GM12878 (cell line): ENCODE measurements around the gene ADAMTSL3. TPM values are rescaled to one million over a fixed set of nuclear protein-coding genes. Genes with fewer than 3 reads are reported as not detected.

Source experiments
- ATAC-seq: fragments of 200-7000 bp; cut with Tn5 transposase; 3 replicates; pipeline ENCODE4 v1.9.1; 2020; ENCODE audit warnings: mild to moderate bottlenecking, moderate library complexity
- BruUV-seq: library from RNA; stranded (reverse); fragments of 400-500 nt; replicated peaks from 2 replicates; lab custom pipeline; 2021; lab: Mats Ljungman, UMichigan
- CTCF ChIA-PET: fragments of 300-600 bp; sonication (Branson Sonifier 250); formaldehyde crosslinking; extraction: SDS; loops from one replicate; lab custom pipeline; 2021; ENCODE audit warnings: inconsistent platforms; lab: Yijun Ruan, JAX
- POLR2A ChIA-PET: fragments of 350-600 bp; formaldehyde crosslinking; extraction: SDS; loops from one replicate; lab custom pipeline; 2021; ENCODE audit warnings: inconsistent platforms; lab: Charles Lee
- RAD21 ChIA-PET: fragments of 300-600 bp; sonication (Branson Sonifier 250); formaldehyde crosslinking; loops from one replicate; lab custom pipeline; 2023; ENCODE audit warnings: antibody characterized with exemption; ENCODE audit not compliant: unreplicated experiment; lab: Charles Lee
- SMC1A ChIA-PET: fragments of 300-600 bp; sonication (Branson Sonifier 250); formaldehyde crosslinking; loops from one replicate; lab custom pipeline; 2023; ENCODE audit not compliant: unreplicated experiment, uncharacterized antibody; lab: Charles Lee
- DNase-seq: peaks from one replicate; pipeline ENCODE4 v3.0.0-alpha.2; 2011; ENCODE audit warnings: low read depth, low spot score
- FAIRE-seq: peaks from 3 replicates; lab custom pipeline; 2011; peaks lifted over from hg19 to GRCh38; lab: Jason Lieb, UNC
- H2AFZ ChIP-seq: 2 replicates; pipeline ENCODE4 v1.6.0; 2011; ENCODE audit warnings: low read depth, low read length, control low read depth; ENCODE audit not compliant: control insufficient read depth
- H3K27ac ChIP-seq: 2 replicates; pipeline ENCODE4 v1.5.1; 2011; ENCODE audit warnings: control low read depth; ENCODE audit not compliant: control insufficient read depth, insufficient read depth
- H3K27me3 ChIP-seq, 2 experiments: replicated peaks in 1 of 2; 2 replicates each; pipeline versions ENCODE4 v1.6.0 to v1.6.1; 2011; ENCODE audit warnings: low read length in 1 of 2; ENCODE audit not compliant: control insufficient read depth in 2 of 2, insufficient read depth in 2 of 2
- H3K36me3 ChIP-seq, 2 experiments: 2 replicates each; pipeline ENCODE4 v1.5.1; 2011; ENCODE audit warnings: low read length in 1 of 2; ENCODE audit not compliant: control insufficient read depth in 2 of 2, insufficient read depth in 2 of 2
- H3K4me1 ChIP-seq: 2 replicates; pipeline ENCODE4 v1.6.1; 2011; ENCODE audit warnings: mild to moderate bottlenecking, low read length, moderate library complexity, mixed read lengths; ENCODE audit not compliant: control insufficient read depth, insufficient read depth
- H3K4me2 ChIP-seq: 2 replicates; pipeline ENCODE4 v1.6.0; 2011; ENCODE audit warnings: control low read depth; ENCODE audit not compliant: control insufficient read depth, insufficient read depth
- H3K4me3 ChIP-seq: fragments of 200-600 bp; sonication (generic); 2 replicates; pipeline ENCODE4 v1.5.1; 2016
- H3K79me2 ChIP-seq: 2 replicates; pipeline ENCODE4 v1.6.0; 2011; ENCODE audit warnings: low read length; ENCODE audit not compliant: control insufficient read depth, insufficient read depth
- H3K9ac ChIP-seq: 2 replicates; pipeline ENCODE4 v1.8.0; 2011; ENCODE audit warnings: low read length, control low read depth, mixed read lengths; ENCODE audit not compliant: control insufficient read depth, insufficient read depth
- H3K9me3 ChIP-seq: replicated peaks from 3 replicates; pipeline ENCODE4 v1.5.1; 2011; ENCODE audit warnings: mild to moderate bottlenecking, low read length; ENCODE audit not compliant: control insufficient read depth, insufficient read depth
- H4K20me1 ChIP-seq: 2 replicates; pipeline ENCODE4 v1.6.0; 2011; ENCODE audit not compliant: control insufficient read depth, insufficient read depth
- IKZF1 ChIP-seq: fragments of 450-650 bp; conservative IDR thresholded peaks from 2 replicates; pipeline ENCODE4 v1.6.1; 2017; ENCODE audit warnings: antibody characterized with exemption, mild to moderate bottlenecking
- JUNB ChIP-seq: IDR thresholded peaks from 2 replicates; pipeline ENCODE4 v1.6.1; 2016; ENCODE audit warnings: antibody characterized with exemption, mild to moderate bottlenecking
- RB1 ChIP-seq: fragments of 450-650 bp; formaldehyde crosslinking; IDR thresholded peaks from 2 replicates; pipeline ENCODE4 v1.6.1; 2017; ENCODE audit warnings: mild to moderate bottlenecking, borderline replicate concordance
- TARDBP ChIP-seq: IDR thresholded peaks from 2 replicates; pipeline ENCODE4 v1.6.1; 2016; ENCODE audit warnings: borderline replicate concordance
- WRNIP1 ChIP-seq: IDR thresholded peaks from 2 replicates; pipeline ENCODE4 v1.6.1; 2011; ENCODE audit warnings: low read depth, low read length, improper control_type of control experiment, borderline replicate concordance
- ZNF207 ChIP-seq: fragments of 450-650 bp; IDR thresholded peaks from 2 replicates; pipeline ENCODE4 v1.6.1; 2014; ENCODE audit warnings: antibody characterized with exemption, mild to moderate bottlenecking, borderline replicate concordance
- ZNF24 ChIP-seq: fragments of 450-650 bp; IDR thresholded peaks from 2 replicates; pipeline ENCODE4 v1.6.1; 2017; ENCODE audit warnings: antibody characterized with exemption, mild to moderate bottlenecking
- ZNF384 ChIP-seq: IDR thresholded peaks from 2 replicates; pipeline ENCODE4 v1.6.1; 2012; ENCODE audit warnings: low read depth, mild to moderate bottlenecking, low read length, improper control_type of control experiment, borderline replicate concordance
- whole genome bisulfite sequencing: methylation state at CpG from one replicate; pipeline ENCODE4 v1.1.6; 2016; ENCODE audit warnings: low lambda C conversion rate; ENCODE audit not compliant: insufficient replicate concordance, insufficient coverage; ENCODE audit errors: missing lambda C conversion rate; 5-methylcytosine and 5-hydroxymethylcytosine counted together
- in situ Hi-C: fragments of 300-500 bp; cut with MboI; formaldehyde crosslinking; loops from 9 replicates; pipeline ENCODE4 v1.14.3; 2018; ENCODE audit warnings: mixed read lengths
- intact Hi-C: fragments of 100-400 bp; cut with micrococcal nuclease; formaldehyde crosslinking; loops from one replicate; pipeline ENCODE4 v1.14.2; 2022; ENCODE audit not compliant: unreplicated experiment
- polyA plus RNA-seq, 11 experiments: library from polyadenylated mRNA; depleted of rRNA in 4 of 11; unstranded in 6 of 11; stranded (reverse) in 5 of 11; fragments of >200 nt; fragmentation: Nextera tagmentation in 4 of 11; fragmentation: Illumina TruSeq in 1 of 11; extraction: Ambion mirVana in 4 of 11; extraction: Trizol in 1 of 11; gene quantifications; 1 replicate in 1 of 11; 2 replicates in 10 of 11; pipeline versions ENCODE4 v1.2.1 to v1.2.3, GENCODE V29; 2011 to 2016; ENCODE audit warnings: inconsistent platforms in 2 of 11, missing spikeins in 2 of 11, low read depth in 1 of 11
- total RNA-seq, 4 experiments: library from RNA; depleted of rRNA in 3 of 4; stranded (reverse); fragments of >200 nt in 3 of 4; fragmentation: Illumina TruSeq in 1 of 4; extraction: Trizol in 1 of 4; gene quantifications; 2 replicates each; pipeline versions ENCODE4 v1.2.1 to v1.2.3, GENCODE V29; 2013 to 2021
- TF ChIP-seq, protein P1 (sequence below): fragments of 450-650 bp; IDR thresholded peaks from 2 replicates; pipeline ENCODE4 v1.6.1; 2017; ENCODE audit warnings: mild to moderate bottlenecking, moderate library complexity
- TF ChIP-seq, protein P2 (sequence below): fragments of 450-650 bp; formaldehyde crosslinking; IDR thresholded peaks from 2 replicates; pipeline ENCODE4 v1.4.0; 2022; ENCODE audit warnings: mild to moderate bottlenecking, moderate library complexity
- TF ChIP-seq, protein P3 (sequence below): IDR thresholded peaks from 2 replicates; pipeline ENCODE4 v1.6.1; 2011; ENCODE audit warnings: low read depth, mild to moderate bottlenecking, low read length, moderate library complexity, borderline replicate concordance; ENCODE audit errors: extremely low read depth
- TF ChIP-seq, protein P4 (sequence below): IDR thresholded peaks from 2 replicates; pipeline ENCODE4 v1.6.1; 2012; ENCODE audit warnings: low read depth, low read length, improper control_type of control experiment
- TF ChIP-seq, protein P5 (sequence below): IDR thresholded peaks from 2 replicates; pipeline ENCODE4 v1.6.1; 2012; ENCODE audit warnings: low read depth, low read length, improper control_type of control experiment

Gene ADAMTSL3
- total and polyA plus RNA-seq, 10 of the 15 experiments (the other 5 are each of a cell fraction or from before 2014, with no cell fraction given), result 0.01 to 0.28 (median 0.13) TPM

DNA sequence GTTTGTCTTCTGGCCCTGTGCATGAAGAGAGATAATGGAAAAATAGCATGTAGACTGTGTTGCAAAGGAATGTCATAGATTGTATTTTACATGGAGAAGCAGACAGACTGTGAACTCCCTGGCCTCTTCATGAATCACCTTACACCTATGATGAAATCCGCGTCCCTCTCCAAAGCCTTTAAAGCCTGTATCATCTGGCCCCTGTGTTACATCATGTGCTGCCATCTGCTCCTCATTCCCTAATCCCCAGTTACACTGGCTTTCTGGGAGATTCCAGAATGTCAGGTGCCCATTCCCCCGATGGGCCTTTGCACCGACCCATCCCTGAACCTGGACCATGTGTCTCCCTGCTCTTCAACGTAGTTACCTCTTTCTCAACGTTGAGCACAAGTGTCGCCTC, 190.8 kb downstream of the ADAMTSL3 start (continued):
- TF ChIP-seq, protein P1, sequence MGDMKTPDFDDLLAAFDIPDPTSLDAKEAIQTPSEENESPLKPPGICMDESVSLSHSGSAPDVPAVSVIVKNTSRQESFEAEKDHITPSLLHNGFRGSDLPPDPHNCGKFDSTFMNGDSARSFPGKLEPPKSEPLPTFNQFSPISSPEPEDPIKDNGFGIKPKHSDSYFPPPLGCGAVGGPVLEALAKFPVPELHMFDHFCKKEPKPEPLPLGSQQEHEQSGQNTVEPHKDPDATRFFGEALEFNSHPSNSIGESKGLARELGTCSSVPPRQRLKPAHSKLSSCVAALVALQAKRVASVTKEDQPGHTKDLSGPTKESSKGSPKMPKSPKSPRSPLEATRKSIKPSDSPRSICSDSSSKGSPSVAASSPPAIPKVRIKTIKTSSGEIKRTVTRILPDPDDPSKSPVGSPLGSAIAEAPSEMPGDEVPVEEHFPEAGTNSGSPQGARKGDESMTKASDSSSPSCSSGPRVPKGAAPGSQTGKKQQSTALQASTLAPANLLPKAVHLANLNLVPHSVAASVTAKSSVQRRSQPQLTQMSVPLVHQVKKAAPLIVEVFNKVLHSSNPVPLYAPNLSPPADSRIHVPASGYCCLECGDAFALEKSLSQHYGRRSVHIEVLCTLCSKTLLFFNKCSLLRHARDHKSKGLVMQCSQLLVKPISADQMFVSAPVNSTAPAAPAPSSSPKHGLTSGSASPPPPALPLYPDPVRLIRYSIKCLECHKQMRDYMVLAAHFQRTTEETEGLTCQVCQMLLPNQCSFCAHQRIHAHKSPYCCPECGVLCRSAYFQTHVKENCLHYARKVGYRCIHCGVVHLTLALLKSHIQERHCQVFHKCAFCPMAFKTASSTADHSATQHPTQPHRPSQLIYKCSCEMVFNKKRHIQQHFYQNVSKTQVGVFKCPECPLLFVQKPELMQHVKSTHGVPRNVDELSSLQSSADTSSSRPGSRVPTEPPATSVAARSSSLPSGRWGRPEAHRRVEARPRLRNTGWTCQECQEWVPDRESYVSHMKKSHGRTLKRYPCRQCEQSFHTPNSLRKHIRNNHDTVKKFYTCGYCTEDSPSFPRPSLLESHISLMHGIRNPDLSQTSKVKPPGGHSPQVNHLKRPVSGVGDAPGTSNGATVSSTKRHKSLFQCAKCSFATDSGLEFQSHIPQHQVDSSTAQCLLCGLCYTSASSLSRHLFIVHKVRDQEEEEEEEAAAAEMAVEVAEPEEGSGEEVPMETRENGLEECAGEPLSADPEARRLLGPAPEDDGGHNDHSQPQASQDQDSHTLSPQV, result no peak
- no peak for TF ChIP-seq TARDBP
- no peak for TF ChIP-seq ZNF384
- no peak for TF ChIP-seq RB1

DNA sequence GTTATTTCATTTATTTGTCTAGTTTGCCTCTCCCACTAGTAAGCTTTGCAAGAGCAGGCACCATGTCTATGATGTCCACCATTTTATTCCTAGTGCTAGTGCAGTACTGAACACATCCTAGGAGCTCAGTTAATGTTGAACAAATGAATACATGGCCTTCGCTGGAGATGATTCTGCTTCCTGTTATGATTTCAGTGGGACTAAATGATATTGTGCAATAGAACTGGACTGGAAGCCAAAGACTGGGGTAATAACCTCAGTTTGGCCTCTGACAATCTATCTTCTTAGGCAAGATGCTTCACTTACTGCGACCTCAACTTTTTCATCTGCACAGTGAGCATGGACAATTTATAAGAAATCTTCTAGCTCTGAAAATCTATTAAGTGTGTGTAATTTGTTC, 191.3 kb downstream of the ADAMTSL3 start:
- FAIRE-seq (no peak), ATAC-seq (no peak), DNase-seq (no peak)
- no peaks in the 10 kb centered on the region for H3K9me3 ChIP-seq
- ChIA-PET CTCF (no interaction called here), RAD21 (no interaction called here), POLR2A (no interaction called here), SMC1A (interaction anchor here (0.6 kb wide), 1 partner anchor 121 kb away, joined by 3 read pairs; no protein-coding TSS in a partner anchor)
- no peak overlapping the region for H3K4me3 ChIP-seq
- 77% methylated on average over 2 of the region's 2 CpGs for WGBS
- H3K27me3 ChIP-seq, result no peaks in the 10 kb centered on the region
- no TSS peak for BruUV-seq
- no peak overlapping the region for H3K9ac ChIP-seq
- H3K27ac ChIP-seq, result no peak overlapping the region
- TF ChIP-seq ZNF24, result no peak
- TF ChIP-seq WRNIP1, result no peak
- TF ChIP-seq, protein P2, sequence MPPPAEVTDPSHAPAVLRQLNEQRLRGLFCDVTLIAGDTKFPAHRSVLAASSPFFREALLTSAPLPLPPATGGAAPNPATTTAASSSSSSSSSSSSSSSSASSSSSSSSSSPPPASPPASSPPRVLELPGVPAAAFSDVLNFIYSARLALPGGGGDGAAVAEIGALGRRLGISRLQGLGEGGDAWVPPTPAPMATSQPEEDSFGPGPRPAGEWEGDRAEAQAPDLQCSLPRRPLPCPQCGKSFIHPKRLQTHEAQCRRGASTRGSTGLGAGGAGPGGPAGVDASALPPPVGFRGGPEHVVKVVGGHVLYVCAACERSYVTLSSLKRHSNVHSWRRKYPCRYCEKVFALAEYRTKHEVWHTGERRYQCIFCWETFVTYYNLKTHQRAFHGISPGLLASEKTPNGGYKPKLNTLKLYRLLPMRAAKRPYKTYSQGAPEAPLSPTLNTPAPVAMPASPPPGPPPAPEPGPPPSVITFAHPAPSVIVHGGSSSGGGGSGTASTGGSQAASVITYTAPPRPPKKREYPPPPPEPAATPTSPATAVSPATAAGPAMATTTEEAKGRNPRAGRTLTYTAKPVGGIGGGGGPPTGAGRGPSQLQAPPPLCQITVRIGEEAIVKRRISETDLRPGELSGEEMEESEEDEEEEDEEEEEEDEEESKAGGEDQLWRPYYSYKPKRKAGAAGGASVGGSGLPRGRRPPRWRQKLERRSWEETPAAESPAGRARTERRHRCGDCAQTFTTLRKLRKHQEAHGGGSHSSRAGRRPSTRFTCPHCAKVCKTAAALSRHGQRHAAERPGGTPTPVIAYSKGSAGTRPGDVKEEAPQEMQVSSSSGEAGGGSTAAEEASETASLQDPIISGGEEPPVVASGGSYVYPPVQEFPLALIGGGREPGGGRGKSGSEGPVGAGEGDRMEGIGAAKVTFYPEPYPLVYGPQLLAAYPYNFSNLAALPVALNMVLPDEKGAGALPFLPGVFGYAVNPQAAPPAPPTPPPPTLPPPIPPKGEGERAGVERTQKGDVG, result no peak
- TF ChIP-seq ZNF207, result no peak
- TF ChIP-seq IKZF1, result no peak
- TF ChIP-seq, protein P3, sequence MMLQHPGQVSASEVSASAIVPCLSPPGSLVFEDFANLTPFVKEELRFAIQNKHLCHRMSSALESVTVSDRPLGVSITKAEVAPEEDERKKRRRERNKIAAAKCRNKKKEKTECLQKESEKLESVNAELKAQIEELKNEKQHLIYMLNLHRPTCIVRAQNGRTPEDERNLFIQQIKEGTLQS, result no peak
- TF ChIP-seq, protein P4, sequence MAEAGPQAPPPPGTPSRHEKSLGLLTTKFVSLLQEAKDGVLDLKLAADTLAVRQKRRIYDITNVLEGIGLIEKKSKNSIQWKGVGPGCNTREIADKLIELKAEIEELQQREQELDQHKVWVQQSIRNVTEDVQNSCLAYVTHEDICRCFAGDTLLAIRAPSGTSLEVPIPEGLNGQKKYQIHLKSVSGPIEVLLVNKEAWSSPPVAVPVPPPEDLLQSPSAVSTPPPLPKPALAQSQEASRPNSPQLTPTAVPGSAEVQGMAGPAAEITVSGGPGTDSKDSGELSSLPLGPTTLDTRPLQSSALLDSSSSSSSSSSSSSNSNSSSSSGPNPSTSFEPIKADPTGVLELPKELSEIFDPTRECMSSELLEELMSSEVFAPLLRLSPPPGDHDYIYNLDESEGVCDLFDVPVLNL, result no peak
- TF ChIP-seq, protein P5, sequence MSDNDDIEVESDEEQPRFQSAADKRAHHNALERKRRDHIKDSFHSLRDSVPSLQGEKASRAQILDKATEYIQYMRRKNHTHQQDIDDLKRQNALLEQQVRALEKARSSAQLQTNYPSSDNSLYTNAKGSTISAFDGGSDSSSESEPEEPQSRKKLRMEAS, result no peak
- no peak for TF ChIP-seq JUNB
- H4K20me1 ChIP-seq, result no peaks in the 10 kb centered on the region
- H3K79me2 ChIP-seq, result no peaks in the 10 kb centered on the region
- in situ Hi-C loops, result no loop called here
- no peak overlapping the region for H3K4me2 ChIP-seq
- no peak overlapping the region for H2AFZ ChIP-seq
- intact Hi-C loops, result no loop called here
- H3K4me1 ChIP-seq, result no peaks in the 10 kb centered on the region
- H3K36me3 ChIP-seq, result no peaks in the 10 kb centered on the region
